HL-60 (cell line): ENCODE data around the gene FGFR4.

Source experiments
- CTCF ChIP-seq: IDR thresholded peaks from one replicate; pipeline ENCODE4 v1.5.1; 2011; ENCODE audit warnings: low read length, control low read depth, inconsistent platforms; ENCODE audit not compliant: insufficient read depth
- POLR2AphosphoS5 ChIP-seq: IDR thresholded peaks from 2 replicates; pipeline ENCODE4 v1.6.1; 2012; ENCODE audit warnings: low read depth
- REST ChIP-seq: IDR thresholded peaks from 2 replicates; pipeline ENCODE4 v1.6.1; 2012; ENCODE audit warnings: low read depth; ENCODE audit not compliant: insufficient replicate concordance
- SPI1 ChIP-seq: IDR thresholded peaks from 2 replicates; pipeline ENCODE4 v1.6.1; 2012; ENCODE audit warnings: low read depth, mild to moderate bottlenecking, borderline replicate concordance

- TF ChIP-seq CTCF (no peak), POLR2AphosphoS5 (no peak), REST (no peak), SPI1 (no peak)
These were observed 43.6 kb upstream of the FGFR4 start for GRCh38 chr5:177043114-177043513.
